K562 (cell line): ENCODE data around the gene CD93. TPM values are rescaled to one million over a fixed set of nuclear protein-coding genes. Genes with fewer than 3 reads are reported as not detected.

Experiments used
- ATAC-seq: fragments of 200-7000 bp; cut with Tn5 transposase; 3 replicates; pipeline ENCODE4 v1.9.1; 2020; ENCODE audit warnings: moderate library complexity
- BruUV-seq: library from RNA; stranded (reverse); fragments of 400-500 nt; replicated peaks from 2 replicates; lab custom pipeline; 2021; lab: Mats Ljungman, UMichigan
- CTCF ChIA-PET: fragments of 300-600 bp; formaldehyde crosslinking; extraction: SDS; loops from one replicate; lab custom pipeline; 2021; ENCODE audit warnings: low intra/inter-chr PET ratio; lab: Yijun Ruan, JAX
- POLR2A ChIA-PET: fragments of 300-600, 350-650 bp; sonication (Branson Sonifier 250); formaldehyde crosslinking; extraction: SDS; loops from one replicate; lab custom pipeline; 2021; ENCODE audit warnings: antibody characterized with exemption, inconsistent platforms; lab: Yijun Ruan, JAX
- DNase-seq, 4 experiments: peaks; one replicate each; pipeline versions ENCODE4 v3.0.0 to v3.0.0-alpha.2; 2011 to 2018; ENCODE audit warnings: low spot score in 3 of 4, mixed read lengths in 3 of 4; ENCODE audit errors: extremely low read depth in 1 of 4
- FAIRE-seq: peaks from 2 replicates; lab custom pipeline; 2011; peaks lifted over from hg19 to GRCh38; lab: Jason Lieb, UNC
- H2AFZ ChIP-seq: 2 replicates; pipeline ENCODE4 v1.6.0; 2011; ENCODE audit warnings: low read depth, low read length, control low read depth, inconsistent platforms
- H3K27ac ChIP-seq: fragments of 200-600 bp; 3 replicates; pipeline ENCODE4 v1.8.0; 2011; ENCODE audit warnings: low read depth, mild to moderate bottlenecking, control low read depth, inconsistent platforms, low read length, moderate library complexity, mixed read lengths; ENCODE audit errors: extremely low read depth
- H3K27me3 ChIP-seq, 2 experiments: fragments of 300-600 bp in 1 of 2; 2 replicates in 1 of 2; 3 replicates in 1 of 2; pipeline versions ENCODE4 v1.6.0 to v1.8.0; 2011; ENCODE audit warnings: inconsistent platforms in 2 of 2, low read length in 2 of 2, mild to moderate bottlenecking in 1 of 2, mixed read lengths in 1 of 2, moderate library complexity in 1 of 2; ENCODE audit not compliant: control insufficient read depth in 2 of 2, insufficient read depth in 2 of 2
- H3K36me3 ChIP-seq: fragments of 300-600 bp; 3 replicates; pipeline ENCODE4 v1.8.0; 2011; ENCODE audit warnings: mild to moderate bottlenecking, low read length, inconsistent platforms; ENCODE audit not compliant: control insufficient read depth, insufficient read depth
- H3K4me1 ChIP-seq, 2 experiments: fragments of 200-600 bp in 1 of 2; replicated peaks in 1 of 2; 2 replicates in 1 of 2; 3 replicates in 1 of 2; pipeline versions ENCODE4 v1.5.1 to v1.8.0; 2011; ENCODE audit warnings: inconsistent platforms in 2 of 2, low read length in 2 of 2, mild to moderate bottlenecking in 1 of 2, mixed read lengths in 1 of 2, moderate library complexity in 1 of 2; ENCODE audit not compliant: control insufficient read depth in 2 of 2, insufficient read depth in 2 of 2
- H3K4me2 ChIP-seq: 2 replicates; pipeline ENCODE4 v1.6.1; 2011; ENCODE audit warnings: low read length, control low read depth, inconsistent platforms, mixed read lengths; ENCODE audit not compliant: insufficient read depth
- H3K4me3 ChIP-seq: fragments of 200-600 bp; sonication (generic), shearing (Covaris generic); 2 replicates; pipeline ENCODE4 v1.5.1; 2016; ENCODE audit warnings: control low read depth, inconsistent platforms
- H3K79me2 ChIP-seq: fragments of 200-600 bp; 3 replicates; pipeline ENCODE4 v1.8.0; 2011; ENCODE audit warnings: low read length, inconsistent platforms; ENCODE audit not compliant: control insufficient read depth, insufficient read depth
- H3K9ac ChIP-seq, 2 experiments: 2 replicates each; pipeline versions ENCODE4 v1.6.0 to v1.6.1; 2011; ENCODE audit warnings: low read depth in 2 of 2, low read length in 2 of 2, control low read depth in 1 of 2, inconsistent platforms in 1 of 2, mild to moderate bottlenecking in 1 of 2, mixed read lengths in 1 of 2; ENCODE audit not compliant: insufficient read depth in 1 of 2
- H3K9me1 ChIP-seq: one replicate; pipeline ENCODE4 v1.6.0; 2011; ENCODE audit warnings: inconsistent platforms, mild to moderate bottlenecking, low read length, moderate library complexity; ENCODE audit not compliant: control insufficient read depth, insufficient read depth
- H3K9me3 ChIP-seq: replicated peaks from 2 replicates; pipeline ENCODE4 v1.5.1; 2011; ENCODE audit warnings: low read depth, low read length, inconsistent platforms; ENCODE audit not compliant: control insufficient read depth, insufficient read depth
- H4K20me1 ChIP-seq: replicated peaks from 2 replicates; pipeline ENCODE4 v1.6.1; 2011; ENCODE audit warnings: low read length, inconsistent platforms, mixed read lengths; ENCODE audit not compliant: control insufficient read depth, insufficient read depth
- FOSL1 ChIP-seq: fragments of 200-800 bp; sonication (Bioruptor generic); conservative IDR thresholded peaks from 2 replicates; pipeline ENCODE4 v1.6.1; 2016; ENCODE audit warnings: missing genetic modification characterization, missing compliant biosample characterization
- RBFOX2 ChIP-seq: fragments of 200-400 bp; formaldehyde crosslinking; IDR thresholded peaks from 2 replicates; pipeline ENCODE4 v1.6.1; 2017; ENCODE audit warnings: low read depth, mild to moderate bottlenecking, low read length, moderate library complexity
- SOX6 ChIP-seq: fragments of 450-650 bp; IDR thresholded peaks from 2 replicates; pipeline ENCODE4 v1.6.1; 2014; ENCODE audit warnings: mild to moderate bottlenecking
- TEAD2 ChIP-seq: fragments of 450-650 bp; IDR thresholded peaks from 2 replicates; pipeline ENCODE4 v1.6.1; 2016; ENCODE audit warnings: missing genetic modification characterization, control low read depth, missing compliant biosample characterization
- ZNF224 ChIP-seq: sonication (generic); formaldehyde crosslinking; IDR thresholded peaks from 2 replicates; pipeline ENCODE4 v1.8.0; 2022; ENCODE audit warnings: mild to moderate bottlenecking, missing genetic modification reagents
- ZNF316 ChIP-seq: fragments of 450-650 bp; IDR thresholded peaks from 2 replicates; pipeline ENCODE4 v1.6.1; 2016
- ZNF354B ChIP-seq: fragments of 250-450 bp; sonication (Bioruptor Pico); IDR thresholded peaks from 2 replicates; pipeline ENCODE4 v1.4.0; 2020
- ZNF407 ChIP-seq: fragments of 450-650 bp; IDR thresholded peaks from 2 replicates; pipeline ENCODE4 v1.6.1; 2016; ENCODE audit warnings: low read depth
- WGBS: fragments of 100-300 bp; shearing (Covaris generic); methylation state at CpG from one replicate; pipeline ENCODE4 v1.1.6; 2016; ENCODE audit warnings: low coverage, mixed read lengths; ENCODE audit not compliant: insufficient coverage; ENCODE audit errors: missing lambda C conversion rate; 5-methylcytosine and 5-hydroxymethylcytosine counted together
- in situ Hi-C: fragments of 300-500 bp; cut with MboI; formaldehyde crosslinking; loops from 4 replicates; pipeline ENCODE4 v1.15.0; 2018; ENCODE audit warnings: inconsistent platforms, mixed read lengths
- intact Hi-C: fragments of 100-400 bp; cut with micrococcal nuclease; formaldehyde crosslinking; loops from 2 replicates; pipeline ENCODE4 v1.14.2; 2022
- polyA plus RNA-seq, 8 experiments: library from polyadenylated mRNA; depleted of rRNA in 4 of 8; stranded (reverse) in 5 of 8; unstranded in 3 of 8; fragments of >200 nt; fragmentation: Nextera tagmentation in 2 of 8; fragmentation: Illumina TruSeq in 1 of 8; extraction: Ambion mirVana in 2 of 8; extraction: Trizol in 1 of 8; gene quantifications; 2 replicates each; pipeline versions ENCODE4 v1.2.1 to v1.2.3, GENCODE V29; 2011 to 2014; ENCODE audit warnings: inconsistent platforms in 1 of 8, missing spikeins in 1 of 8
- total RNA-seq, 7 experiments: library from RNA; depleted of rRNA in 6 of 7; stranded (reverse); fragments of >200 nt in 6 of 7; fragmentation: Illumina TruSeq in 2 of 7; extraction: Trizol in 2 of 7; gene quantifications; 2 replicates each; pipeline versions ENCODE4 v1.2.1 to v1.2.3, GENCODE V29; 2011 to 2021; ENCODE audit warnings: low replicate concordance in 1 of 7

Gene CD93
- total and polyA plus RNA-seq, 9 of the 15 experiments (the other 6 are each of a cell fraction or from before 2014, with no cell fraction given), result 0.03 to 0.20 (median 0.05) TPM

- Histone ChIP-seq H2AFZ (no peak overlapping the region), H3K36me3 (no peaks in the 10 kb centered on the region), H3K27ac (no peak overlapping the region), H4K20me1 (no peaks in the 10 kb centered on the region), H3K9me1 (no peaks in the 10 kb centered on the region), H3K4me1 (peaks cover 0 to 24% of the 10 kb centered on the region in 2 experiments; a peak in 2 of 5 replicates), H3K4me2 (no peak overlapping the region), H3K9ac (no peak overlapping the region), H3K9me3 (no peaks in the 10 kb centered on the region), H3K4me3 (no peak overlapping the region), H3K27me3 (no peaks in the 10 kb centered on the region), H3K79me2 (no peaks in the 10 kb centered on the region)
- in situ Hi-C loops (loop anchor here (5.0 kb wide), 1 partner anchor 134 kb away; no protein-coding TSS in a partner anchor), intact Hi-C loops (no loop called here)
- no peak for TF ChIP-seq FOSL1 (tag)
- no peak for TF ChIP-seq SOX6
- TF ChIP-seq ZNF316, result no peak
- no peak for TF ChIP-seq ZNF224 (CRISPR knock-in tag)
- no peak for TF ChIP-seq ZNF407
- TF ChIP-seq ZNF354B, result no peak
- TF ChIP-seq RBFOX2, result no peak
- no peak for TF ChIP-seq TEAD2
- POLR2A ChIA-PET, result interaction anchor here (1.4 to 1.9 kb wide), 2 partner anchors 87 to 200 kb away, joined by 4 to 5 read pairs; no protein-coding TSS in a partner anchor
- DNase-seq (no peak), ATAC-seq (no peak), FAIRE-seq (no peak)
- no TSS peak for BruUV-seq
- CTCF ChIA-PET, result no interaction called here
- 54% methylated on average over 2 of the region's 3 CpGs for WGBS
These were observed 23.0 kb downstream of the CD93 start for GRCh38 chr20:23063168-23063567.
